ENCODE data around the gene GIMAP1.

DNA sequence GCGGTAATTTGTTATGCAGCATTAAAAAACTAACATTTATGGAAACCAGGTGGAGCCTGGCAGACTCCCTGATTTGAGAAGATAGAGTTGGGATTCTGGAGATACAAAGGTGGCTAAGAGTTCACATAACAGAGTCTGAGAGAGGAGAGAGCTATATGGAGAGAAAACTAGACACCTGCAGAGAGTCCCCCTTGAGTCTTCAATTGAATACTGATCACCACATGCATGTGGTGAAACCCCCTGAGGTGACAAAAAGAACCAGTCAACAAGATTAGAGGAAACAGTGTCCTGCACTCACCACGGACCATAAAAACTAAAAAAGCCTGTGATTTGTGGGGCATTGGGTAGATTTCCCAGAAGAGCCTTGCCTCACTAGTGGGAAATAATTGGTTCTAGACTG lies 20.8 kb upstream of the GIMAP1 start:
- TF ChIP-seq, protein P1, sequence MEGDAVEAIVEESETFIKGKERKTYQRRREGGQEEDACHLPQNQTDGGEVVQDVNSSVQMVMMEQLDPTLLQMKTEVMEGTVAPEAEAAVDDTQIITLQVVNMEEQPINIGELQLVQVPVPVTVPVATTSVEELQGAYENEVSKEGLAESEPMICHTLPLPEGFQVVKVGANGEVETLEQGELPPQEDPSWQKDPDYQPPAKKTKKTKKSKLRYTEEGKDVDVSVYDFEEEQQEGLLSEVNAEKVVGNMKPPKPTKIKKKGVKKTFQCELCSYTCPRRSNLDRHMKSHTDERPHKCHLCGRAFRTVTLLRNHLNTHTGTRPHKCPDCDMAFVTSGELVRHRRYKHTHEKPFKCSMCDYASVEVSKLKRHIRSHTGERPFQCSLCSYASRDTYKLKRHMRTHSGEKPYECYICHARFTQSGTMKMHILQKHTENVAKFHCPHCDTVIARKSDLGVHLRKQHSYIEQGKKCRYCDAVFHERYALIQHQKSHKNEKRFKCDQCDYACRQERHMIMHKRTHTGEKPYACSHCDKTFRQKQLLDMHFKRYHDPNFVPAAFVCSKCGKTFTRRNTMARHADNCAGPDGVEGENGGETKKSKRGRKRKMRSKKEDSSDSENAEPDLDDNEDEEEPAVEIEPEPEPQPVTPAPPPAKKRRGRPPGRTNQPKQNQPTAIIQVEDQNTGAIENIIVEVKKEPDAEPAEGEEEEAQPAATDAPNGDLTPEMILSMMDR (IDR thresholded peaks at IDR 0.05; ENCODE audit: poor library complexity, severe bottlenecking), result no peak
- TF ChIP-seq RAD21 (conservative IDR thresholded peaks at IDR 0.05) (no peak), MXI1 (conservative IDR thresholded peaks at IDR 0.05; ENCODE audit: poor library complexity, severe bottlenecking) (no peak), POLR2AphosphoS5 (IDR thresholded peaks at IDR 0.05) (no peak), EP300 (conservative IDR thresholded peaks at IDR 0.05; ENCODE audit: poor library complexity, severe bottlenecking) (no peak), EZH2 (IDR thresholded peaks at IDR 0.05; ENCODE audit: borderline replicate concordance, insufficient read depth, low read length, poor library complexity, severe bottlenecking) (no peak)
